H9 (cell line): Measurements from ENCODE around the gene SLC25A12. TPM values are rescaled to one million over a fixed set of nuclear protein-coding genes. Genes with fewer than 3 reads are reported as not detected.

Source experiments
- DNase-seq: peaks from one replicate; pipeline ENCODE4 v3.0.0-alpha.2; 2017
- H2AFZ ChIP-seq: one replicate; pipeline ENCODE4 v1.6.1; 2013; ENCODE audit warnings: mild to moderate bottlenecking, low read length, control low read depth, moderate library complexity
- H2AK5ac ChIP-seq: 2 replicates; pipeline ENCODE4 v1.6.1; 2013; ENCODE audit warnings: low read length, control low read depth, mixed read lengths; ENCODE audit not compliant: insufficient read length
- H2BK120ac ChIP-seq: one replicate; pipeline ENCODE4 v1.6.1; 2013; ENCODE audit warnings: low read depth, mild to moderate bottlenecking, low read length, control low read depth, inconsistent platforms; ENCODE audit not compliant: poor library complexity, severe bottlenecking
- H2BK12ac ChIP-seq: 2 replicates; pipeline ENCODE4 v1.6.1; 2013; ENCODE audit warnings: low read length, control low read depth, mixed read lengths, low read depth; ENCODE audit not compliant: insufficient read length
- H2BK15ac ChIP-seq: 2 replicates; pipeline ENCODE4 v1.6.1; 2013; ENCODE audit warnings: low read depth, low read length, control low read depth
- H2BK20ac ChIP-seq: one replicate; pipeline ENCODE4 v1.6.1; 2013; ENCODE audit warnings: low read depth, mild to moderate bottlenecking, low read length, control low read depth, inconsistent platforms; ENCODE audit not compliant: poor library complexity, severe bottlenecking
- H2BK5ac ChIP-seq: 2 replicates; pipeline ENCODE4 v1.6.1; 2013; ENCODE audit warnings: low read length, control low read depth, mixed read lengths; ENCODE audit not compliant: insufficient read length
- H3K14ac ChIP-seq: 2 replicates; pipeline ENCODE4 v1.6.1; 2013; ENCODE audit warnings: low read length, control low read depth; ENCODE audit not compliant: insufficient read depth
- H3K18ac ChIP-seq: 2 replicates; pipeline ENCODE4 v1.6.1; 2013; ENCODE audit warnings: low read depth, mild to moderate bottlenecking, mixed read lengths, low read length, control low read depth; ENCODE audit not compliant: insufficient read length
- H3K23ac ChIP-seq: 2 replicates; pipeline ENCODE4 v1.6.1; 2013; ENCODE audit warnings: low read length, control low read depth, mixed read lengths, low read depth; ENCODE audit not compliant: insufficient read length
- H3K23me2 ChIP-seq: 2 replicates; pipeline ENCODE4 v1.6.1; 2013; ENCODE audit warnings: low read depth, mild to moderate bottlenecking, mixed read lengths, low read length, control low read depth; ENCODE audit not compliant: insufficient read length, poor library complexity, severe bottlenecking
- H3K27ac ChIP-seq: 2 replicates; pipeline ENCODE4 v1.5.1; 2013; ENCODE audit warnings: low read length, control low read depth, mixed read lengths, low read depth; ENCODE audit not compliant: insufficient read length
- H3K27me3 ChIP-seq: 2 replicates; pipeline ENCODE4 v1.6.1; 2013; ENCODE audit warnings: low read length, control low read depth, inconsistent platforms; ENCODE audit not compliant: insufficient read depth
- H3K4ac ChIP-seq: 2 replicates; pipeline ENCODE4 v1.6.1; 2013; ENCODE audit warnings: low read depth, mild to moderate bottlenecking, control low read depth, inconsistent platforms, low read length, moderate library complexity
- H3K4me1 ChIP-seq: 2 replicates; pipeline ENCODE4 v1.6.1; 2013; ENCODE audit warnings: low read length, control low read depth, inconsistent platforms; ENCODE audit not compliant: insufficient read depth
- H3K4me2 ChIP-seq: 2 replicates; pipeline ENCODE4 v1.6.1; 2013; ENCODE audit warnings: low read length, control low read depth, mixed read lengths; ENCODE audit not compliant: insufficient read length, insufficient read depth
- H3K56ac ChIP-seq: 2 replicates; pipeline ENCODE4 v1.6.1; 2013; ENCODE audit warnings: low read depth, mild to moderate bottlenecking, mixed read lengths, low read length, control low read depth; ENCODE audit not compliant: insufficient read length
- H3K79me1 ChIP-seq: 2 replicates; pipeline ENCODE4 v1.6.1; 2013; ENCODE audit warnings: low read depth, mild to moderate bottlenecking, moderate library complexity, low read length, control low read depth, inconsistent platforms; ENCODE audit not compliant: insufficient read depth, poor library complexity, severe bottlenecking
- H3K79me2 ChIP-seq: 2 replicates; pipeline ENCODE4 v1.6.1; 2013; ENCODE audit warnings: low read length, control low read depth, inconsistent platforms; ENCODE audit not compliant: insufficient read depth
- H3K9ac ChIP-seq: 2 replicates; pipeline ENCODE4 v1.6.1; 2013; ENCODE audit warnings: low read length, control low read depth, mixed read lengths; ENCODE audit not compliant: insufficient read length; ENCODE audit errors: extremely low read depth
- H3K9me3 ChIP-seq: one replicate; pipeline ENCODE4 v1.6.1; 2013; ENCODE audit warnings: low read depth, low read length, inconsistent platforms; ENCODE audit not compliant: control insufficient read depth
- H3T11ph ChIP-seq: one replicate; pipeline ENCODE4 v1.6.1; 2013; ENCODE audit warnings: mild to moderate bottlenecking, low read length, control low read depth, inconsistent platforms
- H4K20me1 ChIP-seq: one replicate; pipeline ENCODE4 v1.6.1; 2013; ENCODE audit not compliant: control insufficient read depth, insufficient read length, insufficient read depth
- H4K5ac ChIP-seq: 2 replicates; pipeline ENCODE4 v1.6.1; 2013; ENCODE audit warnings: low read depth, mild to moderate bottlenecking, mixed read lengths, low read length, control low read depth; ENCODE audit not compliant: insufficient read length
- H4K8ac ChIP-seq: replicated peaks from 2 replicates; pipeline ENCODE4 v1.6.1; 2013; ENCODE audit warnings: low read length, control low read depth, mixed read lengths, low read depth; ENCODE audit not compliant: insufficient read length
- H4K91ac ChIP-seq: 2 replicates; pipeline ENCODE4 v1.6.1; 2013; ENCODE audit warnings: low read depth, mild to moderate bottlenecking, moderate library complexity, mixed read lengths, low read length, control low read depth; ENCODE audit not compliant: insufficient read length
- H3K27ac Mint-ChIP-seq, 3 experiments: 2 replicates in 2 of 3; 3 replicates in 1 of 3; pipeline ENCODE4 v1.8.0; 2020 to 2021; ENCODE audit warnings: mixed read lengths in 3 of 3, mild to moderate bottlenecking in 1 of 3, moderate library complexity in 1 of 3
- H3K27me3 Mint-ChIP-seq: 2 replicates; pipeline ENCODE4 v1.8.0; 2021; ENCODE audit warnings: low read depth, mild to moderate bottlenecking, moderate library complexity, mixed read lengths
- H3K36me3 Mint-ChIP-seq, 3 experiments: 2 replicates in 2 of 3; 3 replicates in 1 of 3; pipeline ENCODE4 v1.8.0; 2020 to 2021; ENCODE audit warnings: low read depth in 3 of 3, mixed read lengths in 3 of 3; ENCODE audit not compliant: insufficient read depth in 1 of 3
- H3K4me1 Mint-ChIP-seq, 2 experiments: 2 replicates each; pipeline ENCODE4 v1.8.0; 2020; ENCODE audit warnings: mixed read lengths in 2 of 2
- H3K4me3 Mint-ChIP-seq, 2 experiments: 2 replicates in 1 of 2; 3 replicates in 1 of 2; pipeline ENCODE4 v1.8.0; 2020 to 2021; ENCODE audit warnings: mild to moderate bottlenecking in 2 of 2, mixed read lengths in 2 of 2, moderate library complexity in 1 of 2
- H3K9me3 Mint-ChIP-seq, 2 experiments: 2 replicates in 1 of 2; 3 replicates in 1 of 2; pipeline ENCODE4 v1.8.0; 2020; ENCODE audit warnings: mild to moderate bottlenecking in 2 of 2, mixed read lengths in 2 of 2, moderate library complexity in 1 of 2
- WGBS: extraction: QIAGEN DNeasy Blood & Tissue Kit; methylation state at CpG from one replicate; pipeline ENCODE4 v1.1.7; 2013; ENCODE audit warnings: missing lambda C conversion rate, low lambda C conversion rate, mixed read lengths; ENCODE audit not compliant: insufficient read length; ENCODE audit errors: extremely low coverage; 5-methylcytosine and 5-hydroxymethylcytosine counted together
- total RNA-seq: library from RNA; stranded (reverse); gene quantifications from 2 replicates; pipeline ENCODE4 v1.2.1, GENCODE V29; 2021
- TF ChIP-seq, protein P1 (sequence below): fragments of 200-600 bp; sonication (generic); conservative IDR thresholded peaks from 3 replicates; pipeline ENCODE4 v1.8.0; 2021; ENCODE audit warnings: antibody characterized with exemption, mild to moderate bottlenecking

The SLC25A12 gene
- total RNA-seq, 1 experiment from 2014 or later, result 10.1 TPM

DNA sequence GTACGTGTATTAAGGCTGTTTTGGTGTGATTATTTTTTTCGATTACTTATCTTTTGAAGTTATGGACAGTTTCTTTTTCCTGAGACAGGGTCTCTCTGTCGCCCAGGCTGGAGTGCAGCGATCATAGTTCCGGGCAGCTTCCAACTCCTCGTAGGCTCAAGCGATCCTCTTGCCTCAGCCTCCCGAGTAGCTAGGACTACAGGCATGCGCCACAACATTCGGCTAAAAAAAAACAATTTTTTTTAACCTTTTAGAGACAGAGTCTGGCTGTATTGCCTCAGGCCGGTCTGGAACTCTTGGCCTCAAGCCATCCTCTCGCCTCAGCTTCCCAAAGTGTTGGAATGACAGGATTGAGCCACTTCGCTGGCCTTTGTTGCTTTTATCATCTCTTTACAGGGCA, 29.2 kb upstream of the SLC25A12 start:
- no peak overlapping the region for H2BK120ac ChIP-seq
- no peak overlapping the region for H3K18ac ChIP-seq
- H2AFZ ChIP-seq, result no peak overlapping the region
- no peak overlapping the region for H2BK5ac ChIP-seq
- H3K23ac ChIP-seq, result no peak overlapping the region
- H3K27me3 Mint-ChIP-seq, result no peaks in the 10 kb centered on the region
- H2BK20ac ChIP-seq, result no peak overlapping the region
- H3K36me3 Mint-ChIP-seq, result peaks cover 5 to 27% (median 21%) of the 10 kb centered on the region in 3 experiments; a peak in 6 of 7 replicates
- no CpG with 5 or more reads among the region's 13 CpGs for WGBS
- peaks cover 3% of the 10 kb centered on the region; the same call in 1 of the 2 replicates for H3K79me2 ChIP-seq
- TF ChIP-seq, protein P1, sequence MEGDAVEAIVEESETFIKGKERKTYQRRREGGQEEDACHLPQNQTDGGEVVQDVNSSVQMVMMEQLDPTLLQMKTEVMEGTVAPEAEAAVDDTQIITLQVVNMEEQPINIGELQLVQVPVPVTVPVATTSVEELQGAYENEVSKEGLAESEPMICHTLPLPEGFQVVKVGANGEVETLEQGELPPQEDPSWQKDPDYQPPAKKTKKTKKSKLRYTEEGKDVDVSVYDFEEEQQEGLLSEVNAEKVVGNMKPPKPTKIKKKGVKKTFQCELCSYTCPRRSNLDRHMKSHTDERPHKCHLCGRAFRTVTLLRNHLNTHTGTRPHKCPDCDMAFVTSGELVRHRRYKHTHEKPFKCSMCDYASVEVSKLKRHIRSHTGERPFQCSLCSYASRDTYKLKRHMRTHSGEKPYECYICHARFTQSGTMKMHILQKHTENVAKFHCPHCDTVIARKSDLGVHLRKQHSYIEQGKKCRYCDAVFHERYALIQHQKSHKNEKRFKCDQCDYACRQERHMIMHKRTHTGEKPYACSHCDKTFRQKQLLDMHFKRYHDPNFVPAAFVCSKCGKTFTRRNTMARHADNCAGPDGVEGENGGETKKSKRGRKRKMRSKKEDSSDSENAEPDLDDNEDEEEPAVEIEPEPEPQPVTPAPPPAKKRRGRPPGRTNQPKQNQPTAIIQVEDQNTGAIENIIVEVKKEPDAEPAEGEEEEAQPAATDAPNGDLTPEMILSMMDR, result no peak
- H3K4ac ChIP-seq, result no peak overlapping the region
- H2BK15ac ChIP-seq, result no peak overlapping the region
- H3K4me3 Mint-ChIP-seq, result peak overlapping the region; percentile 83 to 91
- no peak overlapping the region for H3T11ph ChIP-seq
- H3K9me3 Mint-ChIP-seq, result no peaks in the 10 kb centered on the region; a peak in 2 of 5 replicates
- H3K4me1 ChIP-seq, result no peaks in the 10 kb centered on the region; the same call in 1 of the 2 replicates
- no peak overlapping the region for H3K27ac ChIP-seq
- peak overlapping the region in 2 of 3 experiments; percentile 97 to 99; a peak in 4 of 7 replicates for H3K27ac Mint-ChIP-seq
- peak overlapping the region; percentile 86 for H3K4me2 ChIP-seq
- peaks cover 3% of the 10 kb centered on the region for H3K79me1 ChIP-seq
- H3K9me3 ChIP-seq, result no peaks in the 10 kb centered on the region
- H4K91ac ChIP-seq, result no peak overlapping the region
- H3K27me3 ChIP-seq, result no peaks in the 10 kb centered on the region
- H3K14ac ChIP-seq, result no peak overlapping the region
- no peak overlapping the region for H2BK12ac ChIP-seq
- H3K9ac ChIP-seq, result peak overlapping the region; percentile 88
- H2AK5ac ChIP-seq, result no peak overlapping the region
- no peaks in the 10 kb centered on the region for H4K20me1 ChIP-seq
- DNase-seq, result no peak
- peaks cover 14 to 17% of the 10 kb centered on the region in 2 experiments for H3K4me1 Mint-ChIP-seq
- peaks cover 4% of the 10 kb centered on the region for H3K23me2 ChIP-seq
- no peak overlapping the region for H3K56ac ChIP-seq
- no peak overlapping the region for H4K5ac ChIP-seq
- H4K8ac ChIP-seq, result no peak overlapping the region
